BLaER1 (cell line): ENCODE data around the gene USP34.

Experiments
- H3K27ac ChIP-seq: shearing (Covaris generic); formaldehyde crosslinking; 2 replicates; pipeline ENCODE4 v1.8.1; 2022
- H3K27me3 ChIP-seq: shearing (Covaris generic); formaldehyde crosslinking; 2 replicates; pipeline ENCODE4 v1.8.1; 2022
- H3K36me3 ChIP-seq: shearing (Covaris generic); formaldehyde crosslinking; 2 replicates; pipeline ENCODE4 v1.8.1; 2022
- H3K4me1 ChIP-seq: shearing (Covaris generic); formaldehyde crosslinking; 2 replicates; pipeline ENCODE4 v1.8.1; 2022
- H3K4me2 ChIP-seq: shearing (Covaris generic); formaldehyde crosslinking; 2 replicates; pipeline ENCODE4 v1.8.1; 2022
- H3K4me3 ChIP-seq: shearing (Covaris generic); formaldehyde crosslinking; 2 replicates; pipeline ENCODE4 v1.8.1; 2022
- H3K9ac ChIP-seq: shearing (Covaris generic); formaldehyde crosslinking; 2 replicates; pipeline ENCODE4 v1.8.1; 2022
- H3K9me3 ChIP-seq: shearing (Covaris generic); formaldehyde crosslinking; 2 replicates; pipeline ENCODE4 v1.8.1; 2022
- H4K20me1 ChIP-seq: shearing (Covaris generic); formaldehyde crosslinking; 2 replicates; pipeline ENCODE4 v1.8.1; 2022
- Cebpa-rat ChIP-seq: shearing (Covaris generic); IDR thresholded peaks from 2 replicates; pipeline ENCODE4 v1.8.1; 2022

Gene USP34

DNA sequence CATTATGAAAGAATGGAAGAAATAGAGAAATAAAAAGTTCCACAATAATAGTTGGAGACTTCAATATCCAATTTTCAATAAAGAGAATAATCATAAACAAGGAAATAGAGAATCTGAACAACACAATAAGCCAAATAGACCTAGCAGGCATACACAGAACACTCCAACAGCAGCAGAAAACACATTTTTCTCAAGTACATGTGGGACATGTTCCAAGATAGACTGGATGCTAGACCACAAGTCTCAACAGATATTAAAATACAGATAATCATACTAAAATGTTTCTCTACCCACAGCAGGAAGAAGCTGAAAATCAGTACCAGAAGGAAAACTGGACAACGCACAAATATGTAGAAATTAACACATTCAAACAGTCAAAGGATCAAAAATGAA, 113.9 kb downstream of the USP34 start:
- peaks cover 4% of the 10 kb centered on the region; the same call in 1 of the 2 replicates for H3K4me1 ChIP-seq
- H4K20me1 ChIP-seq, result peaks cover 53% of the 10 kb centered on the region
- H3K27me3 ChIP-seq, result no peaks in the 10 kb centered on the region
- no peak overlapping the region for H3K4me2 ChIP-seq
- TF ChIP-seq Cebpa-rat, result no peak
- no peak overlapping the region for H3K9ac ChIP-seq
- H3K4me3 ChIP-seq, result no peak overlapping the region
- H3K9me3 ChIP-seq, result peaks cover 15% of the 10 kb centered on the region
- H3K36me3 ChIP-seq, result peaks cover 62% of the 10 kb centered on the region
- H3K27ac ChIP-seq, result no peak overlapping the region

DNA sequence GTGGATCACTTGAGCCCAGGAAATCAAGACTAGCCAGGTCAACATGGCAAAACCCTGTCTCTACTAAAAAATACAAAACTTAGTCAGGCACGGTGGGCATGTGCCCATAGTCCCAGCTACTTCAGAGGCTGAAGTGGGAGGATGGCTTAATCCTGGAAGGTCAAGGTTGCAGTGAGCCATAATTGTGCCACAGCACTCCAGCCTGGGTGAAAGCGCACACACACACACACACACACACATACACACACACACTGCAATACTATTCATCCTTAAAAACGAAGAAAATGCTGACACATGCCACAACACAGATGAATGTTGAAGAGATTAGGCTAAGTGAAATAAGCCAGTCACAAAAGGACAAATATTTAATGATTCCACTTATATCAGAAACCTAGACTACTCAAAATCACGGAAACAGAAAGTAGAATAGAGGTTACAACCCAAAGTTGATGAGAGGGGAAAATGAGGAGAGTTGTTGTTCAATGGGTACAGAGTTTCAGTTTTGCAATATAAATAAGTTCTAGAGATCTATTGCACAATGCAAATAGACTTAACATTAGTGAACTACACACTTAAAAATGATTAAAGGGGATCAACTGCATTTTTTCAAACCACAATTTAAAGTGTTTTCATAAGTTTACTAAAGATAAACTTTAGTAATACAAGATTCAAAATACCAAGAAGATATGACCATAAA, 114.5 kb downstream of the USP34 start:
- H3K27ac ChIP-seq, result no peak overlapping the region
- no peak overlapping the region for H3K4me2 ChIP-seq
- no peak overlapping the region for H3K9ac ChIP-seq
- H3K4me1 ChIP-seq, result peaks cover 4% of the 10 kb centered on the region; the same call in 1 of the 2 replicates
- peaks cover 52% of the 10 kb centered on the region for H4K20me1 ChIP-seq
- H3K4me3 ChIP-seq, result no peak overlapping the region
- peaks cover 58% of the 10 kb centered on the region for H3K36me3 ChIP-seq
- no peaks in the 10 kb centered on the region for H3K27me3 ChIP-seq
- TF ChIP-seq Cebpa-rat, result no peak
- H3K9me3 ChIP-seq, result peaks cover 15% of the 10 kb centered on the region

DNA sequence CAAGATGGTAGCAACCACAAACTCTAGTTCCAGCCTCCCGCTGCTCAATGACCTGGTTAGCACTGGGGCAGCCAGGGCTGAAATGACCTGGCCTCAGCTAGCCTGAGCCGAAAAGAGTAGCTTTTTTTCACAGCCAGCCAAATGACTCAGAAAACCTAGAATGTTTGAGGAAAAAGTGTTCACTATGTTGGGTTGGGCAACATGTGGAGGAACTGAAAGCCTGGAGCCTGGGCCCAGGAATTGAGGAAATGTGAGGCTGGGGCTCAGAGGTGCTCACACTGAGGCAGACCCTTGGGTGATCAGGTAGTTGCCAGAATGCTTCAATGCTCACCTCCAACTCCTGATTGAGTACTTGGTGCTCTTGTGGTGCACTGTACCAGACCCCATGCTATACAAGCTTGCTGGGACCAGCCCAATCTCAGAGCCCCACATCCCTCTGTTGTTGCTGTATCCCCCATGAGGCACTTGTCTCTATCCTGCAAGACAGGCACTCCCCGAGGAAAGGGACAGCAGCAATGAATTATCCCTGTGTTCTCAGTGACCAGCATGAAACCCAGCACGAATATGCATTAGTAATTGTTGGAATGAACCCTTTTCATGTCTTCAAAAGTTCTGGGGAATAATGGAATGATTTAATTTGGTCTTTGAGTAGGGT, 116.2 kb downstream of the USP34 start:
- Histone ChIP-seq H3K27me3 (no peaks in the 10 kb centered on the region), H3K9me3 (peaks cover 15% of the 10 kb centered on the region), H3K36me3 (peaks cover 61% of the 10 kb centered on the region), H3K4me3 (no peak overlapping the region), H3K27ac (no peak overlapping the region), H3K4me1 (no peaks in the 10 kb centered on the region), H3K4me2 (no peak overlapping the region), H3K9ac (no peak overlapping the region), H4K20me1 (peaks cover 35% of the 10 kb centered on the region)
- TF ChIP-seq Cebpa-rat, result no peak

DNA sequence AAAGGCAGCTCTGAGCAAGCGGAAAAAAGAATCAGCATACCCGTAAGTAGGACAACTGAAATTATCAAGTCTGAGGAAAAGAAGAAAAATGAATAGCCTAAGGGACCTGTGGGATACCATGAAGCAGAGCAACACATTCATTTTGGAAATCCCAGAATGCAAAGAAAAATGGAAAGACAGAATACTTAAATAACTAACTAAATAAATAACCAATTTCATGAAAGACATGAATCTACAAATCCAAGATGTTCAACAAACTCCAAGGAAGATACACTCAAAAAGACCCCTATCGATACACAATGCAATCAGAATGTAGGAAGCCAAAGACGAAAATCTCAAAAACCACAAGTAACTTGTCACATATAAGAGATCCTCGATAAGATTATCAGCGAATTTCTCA, 117.0 kb downstream of the USP34 start:
- Histone ChIP-seq H4K20me1 (peaks cover 27% of the 10 kb centered on the region), H3K4me2 (no peak overlapping the region), H3K27ac (no peak overlapping the region), H3K4me3 (no peak overlapping the region), H3K4me1 (no peaks in the 10 kb centered on the region), H3K9me3 (peaks cover 15% of the 10 kb centered on the region), H3K27me3 (no peaks in the 10 kb centered on the region), H3K36me3 (peaks cover 69% of the 10 kb centered on the region), H3K9ac (no peak overlapping the region)
- no peak for TF ChIP-seq Cebpa-rat

DNA sequence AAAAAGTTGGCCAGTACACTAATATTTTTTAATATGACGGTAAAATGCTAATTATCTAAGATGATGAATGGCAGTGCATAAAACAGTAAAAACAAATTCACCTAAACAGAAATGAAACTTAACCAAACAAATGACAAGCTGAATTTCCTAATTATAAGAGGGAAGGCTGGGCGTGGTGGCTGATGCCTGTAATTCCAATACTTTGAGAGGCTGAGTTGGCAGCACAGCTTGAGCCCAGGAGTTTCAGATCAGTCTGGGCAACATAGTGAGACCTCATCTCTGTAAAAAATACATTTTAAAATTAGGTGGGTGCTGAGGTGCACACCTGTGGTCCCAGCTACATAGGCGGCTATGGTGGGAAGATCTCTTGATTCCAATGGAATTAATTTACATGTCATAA, 120.1 kb downstream of the USP34 start:
- H3K4me3 ChIP-seq, result no peak overlapping the region
- H3K27ac ChIP-seq, result no peak overlapping the region
- peaks cover 9% of the 10 kb centered on the region; the same call in 1 of the 2 replicates for H4K20me1 ChIP-seq
- no peaks in the 10 kb centered on the region for H3K4me1 ChIP-seq
- peaks cover 15% of the 10 kb centered on the region for H3K9me3 ChIP-seq
- no peak overlapping the region for H3K4me2 ChIP-seq
- no peak overlapping the region for H3K9ac ChIP-seq
- peaks cover 84% of the 10 kb centered on the region for H3K36me3 ChIP-seq
- no peaks in the 10 kb centered on the region for H3K27me3 ChIP-seq
- no peak for TF ChIP-seq Cebpa-rat

DNA sequence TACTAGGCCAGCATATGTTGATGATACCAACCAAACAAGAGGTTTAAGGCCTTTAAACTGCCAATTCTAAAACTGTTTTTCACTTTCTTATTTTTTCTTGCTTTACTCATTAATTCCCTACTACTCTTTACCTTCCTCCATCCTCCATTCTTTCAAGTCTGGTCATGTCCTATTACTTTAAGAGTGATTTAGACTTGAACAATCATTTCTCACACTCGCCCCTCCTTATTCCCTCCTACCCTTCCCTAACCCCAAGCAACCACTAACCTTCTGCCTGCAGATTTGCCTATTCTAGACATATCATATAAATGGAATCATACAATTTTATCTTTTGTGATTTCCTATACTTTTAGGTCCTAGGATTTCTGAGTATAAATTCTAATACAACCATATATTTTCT, 127.7 kb downstream of the USP34 start:
- Histone ChIP-seq H3K36me3 (peaks cover 93% of the 10 kb centered on the region), H3K9me3 (no peaks in the 10 kb centered on the region), H3K27ac (no peak overlapping the region), H4K20me1 (peaks cover 16% of the 10 kb centered on the region), H3K4me1 (no peaks in the 10 kb centered on the region), H3K27me3 (no peaks in the 10 kb centered on the region), H3K4me2 (no peak overlapping the region), H3K4me3 (no peak overlapping the region), H3K9ac (no peak overlapping the region)
- TF ChIP-seq Cebpa-rat, result no peak

DNA sequence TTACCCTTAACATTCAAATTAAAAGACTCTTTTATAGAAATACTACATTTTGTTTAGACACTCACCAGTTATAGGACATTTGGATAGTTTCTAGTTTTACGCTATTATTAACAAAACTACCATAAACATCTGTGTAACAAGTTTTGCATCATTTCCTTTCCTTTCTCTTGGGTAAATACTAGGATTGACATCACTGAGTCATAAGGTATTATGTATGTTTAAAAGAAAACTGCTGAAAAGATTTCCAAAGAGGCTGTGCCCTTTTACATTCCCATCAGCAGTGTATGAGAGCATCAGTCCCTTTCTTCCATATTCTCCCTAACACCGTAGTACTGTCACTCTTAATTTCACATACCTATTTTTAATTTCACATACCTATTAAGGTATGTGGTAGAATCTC, 130.6 kb downstream of the USP34 start:
- peaks cover 93% of the 10 kb centered on the region for H3K36me3 ChIP-seq
- H3K27ac ChIP-seq, result no peak overlapping the region
- H4K20me1 ChIP-seq, result peaks cover 9% of the 10 kb centered on the region

DNA sequence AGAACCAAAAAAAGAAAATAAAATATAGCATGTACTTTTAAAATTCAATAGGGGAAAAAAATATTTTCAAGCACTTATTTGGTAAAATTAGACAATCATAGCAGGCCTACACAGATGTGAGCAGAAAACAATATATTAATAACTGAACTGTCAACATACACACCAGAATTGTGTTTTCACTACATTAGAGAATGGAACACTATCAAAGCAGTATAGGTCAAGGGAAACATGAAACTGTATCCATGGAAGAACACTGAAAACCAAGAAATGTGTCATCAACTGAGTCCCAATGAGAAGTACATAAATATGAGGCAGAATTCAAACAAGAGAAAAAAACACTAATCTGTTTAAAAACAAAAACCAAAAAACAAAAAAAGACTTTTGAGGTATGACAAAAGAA, 132.4 kb downstream of the USP34 start:
- Histone ChIP-seq H3K36me3 (peaks cover 86% of the 10 kb centered on the region), H3K27me3 (no peaks in the 10 kb centered on the region), H4K20me1 (no peaks in the 10 kb centered on the region), H3K4me1 (no peaks in the 10 kb centered on the region), H3K9ac (no peak overlapping the region), H3K4me2 (no peak overlapping the region), H3K9me3 (no peaks in the 10 kb centered on the region), H3K4me3 (no peak overlapping the region), H3K27ac (no peak overlapping the region)
- no peak for TF ChIP-seq Cebpa-rat

More for the DNA sequence above, 130.6 kb downstream of the USP34 start:
- H3K27me3 ChIP-seq, result no peaks in the 10 kb centered on the region
- no peak overlapping the region for H3K4me3 ChIP-seq
- H3K9me3 ChIP-seq, result no peaks in the 10 kb centered on the region
- no peak overlapping the region for H3K9ac ChIP-seq
- H3K4me1 ChIP-seq, result no peaks in the 10 kb centered on the region
- no peak for TF ChIP-seq Cebpa-rat
- no peak overlapping the region for H3K4me2 ChIP-seq

DNA sequence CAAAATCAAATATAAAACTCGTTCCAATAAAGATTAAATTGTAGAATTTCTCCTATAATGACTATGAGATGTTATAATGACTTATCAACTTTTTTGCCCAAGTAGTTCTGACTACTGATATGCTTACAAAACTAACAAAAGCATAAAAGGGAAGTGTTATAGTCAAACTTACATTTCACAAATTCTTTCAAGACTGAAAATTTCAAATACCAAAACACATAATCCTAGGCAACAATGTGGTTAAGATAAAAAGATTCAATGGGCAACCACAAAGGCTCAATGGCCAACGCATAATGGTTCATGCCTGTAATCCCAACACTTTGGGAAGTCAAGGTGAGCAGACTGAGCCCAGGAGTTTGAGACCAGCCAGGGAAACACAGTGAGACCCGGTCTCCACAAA, 135.7 kb downstream of the USP34 start:
- H3K27ac ChIP-seq, result no peak overlapping the region

DNA sequence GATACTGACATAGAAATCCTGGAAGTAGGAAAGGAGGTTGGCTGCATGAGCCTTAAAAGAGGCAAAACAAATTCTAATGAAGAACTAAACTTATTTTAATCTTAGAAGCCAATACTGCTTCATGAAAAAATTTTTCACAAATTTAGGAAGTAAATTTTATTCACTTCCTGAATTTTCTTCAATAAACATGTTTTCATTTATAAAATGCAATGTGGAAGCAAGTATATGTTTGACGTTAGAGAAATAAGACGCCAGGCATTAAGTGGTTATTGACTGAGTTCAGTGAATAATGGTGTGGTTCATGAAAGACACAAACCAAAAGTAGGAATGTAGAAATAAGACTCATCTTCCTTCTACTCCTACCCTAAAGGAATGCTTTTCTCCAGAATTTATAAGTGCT, 136.4 kb downstream of the USP34 start:
- no peak overlapping the region for H3K27ac ChIP-seq
- peaks cover 5% of the 10 kb centered on the region; the same call in 1 of the 2 replicates for H4K20me1 ChIP-seq
- no peak overlapping the region for H3K4me3 ChIP-seq
- no peaks in the 10 kb centered on the region for H3K9me3 ChIP-seq
- no peaks in the 10 kb centered on the region for H3K4me1 ChIP-seq
- no peak overlapping the region for H3K9ac ChIP-seq
- no peaks in the 10 kb centered on the region for H3K27me3 ChIP-seq
- H3K36me3 ChIP-seq, result peaks cover 85% of the 10 kb centered on the region
- no peak overlapping the region for H3K4me2 ChIP-seq
- no peak for TF ChIP-seq Cebpa-rat

More for the DNA sequence above, 135.7 kb downstream of the USP34 start:
- Histone ChIP-seq H3K27me3 (no peaks in the 10 kb centered on the region), H3K9me3 (no peaks in the 10 kb centered on the region), H3K4me1 (no peaks in the 10 kb centered on the region), H3K4me2 (no peak overlapping the region), H3K4me3 (no peak overlapping the region), H4K20me1 (peaks cover 5% of the 10 kb centered on the region; the same call in 1 of the 2 replicates), H3K9ac (no peak overlapping the region), H3K36me3 (peaks cover 82% of the 10 kb centered on the region)
- TF ChIP-seq Cebpa-rat, result no peak
